Activated CD4-positive, alpha-beta T cell treated with anti-CD3 and anti-CD28 coated beads, Interleukin-2, amount 50 U/mL, for 1 hour (primary cell): ENCODE measurements around the gene BET1L.
A peak's percentile ranks its signal among the peaks of the same experiment; 100 is the strongest.
"Not testable (repeated sequence)": the region's sequence is repeated elsewhere in the genome, so short reads cannot be mapped to it uniquely, and the experiment has no call there.

ENCODE experiments used
- DNase-seq: peaks from one replicate; pipeline ENCODE4 v3.0.0-alpha.2; 2020

The BET1L gene

GRCh38 chr11:192674-193128, 14.5 kb downstream of the BET1L start, which contains the start of gene SCGB1C1:
SCGB1C1 (plus strand) TSS chr11:193078; CDS start chr11:193100, 22 bp downstream.
- DNase-seq, result not testable (repeated sequence)

DNA sequence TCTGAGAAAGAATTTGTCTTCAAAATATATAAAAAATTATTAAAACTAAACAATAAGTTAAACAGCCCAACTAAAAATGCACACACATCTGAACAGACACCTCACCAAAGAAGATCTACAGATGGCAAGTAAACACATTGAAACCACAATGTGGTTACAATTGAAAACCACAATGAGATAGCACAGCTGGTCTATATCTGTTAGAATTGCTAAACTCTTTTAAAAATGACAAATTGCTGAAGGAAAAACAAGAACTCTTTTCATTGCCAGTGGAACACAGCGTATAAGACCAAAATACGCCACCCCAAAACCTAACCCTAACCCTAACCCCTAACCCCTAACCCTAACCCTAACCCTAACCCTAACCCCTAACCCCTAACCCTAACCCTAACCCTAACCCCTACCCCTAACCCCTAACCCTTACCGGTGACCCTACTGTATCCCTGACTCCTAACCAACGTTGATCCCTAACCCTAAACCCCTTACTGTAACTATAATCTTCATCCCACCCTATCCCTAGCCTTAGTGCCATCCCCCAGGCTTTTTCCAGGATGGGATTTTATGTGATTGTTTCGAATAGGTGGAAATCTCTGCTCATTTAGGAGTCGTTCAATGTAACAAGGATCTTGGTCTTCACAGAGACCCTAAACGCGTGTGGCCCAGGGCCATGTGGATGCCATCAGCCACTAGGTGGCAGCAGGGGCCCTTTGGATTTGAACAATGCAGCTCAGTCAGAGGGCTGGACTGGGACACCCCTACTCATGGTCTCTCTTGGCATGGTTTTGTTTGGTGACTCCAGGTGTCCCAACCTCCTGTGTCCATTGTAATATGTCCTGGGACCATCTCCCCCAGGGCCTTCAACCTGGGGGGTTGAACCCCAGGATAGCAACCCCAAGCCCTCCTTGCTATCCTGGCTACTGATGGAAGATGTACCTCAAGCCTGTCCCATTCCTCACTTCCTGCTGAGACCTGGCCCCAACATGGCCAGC, 15.4 kb downstream of the BET1L start:
- DNase-seq, result peak; percentile 40

- DNase-seq, result not testable (repeated sequence)
Measured at GRCh38 chr11:190546-190945, 16.7 kb downstream of the BET1L start.

- DNase-seq, result peak; percentile 41
Measured at GRCh38 chr11:189843-190311, 17.3 kb downstream of the BET1L start.

- DNase-seq, result not testable (repeated sequence)
Measured at GRCh38 chr11:189200-189783, 17.9 kb downstream of the BET1L start.

GRCh38 chr11:180242-180641, 27.0 kb downstream of the BET1L start:
- not testable (repeated sequence) for DNase-seq
